Breast epithelium (tissue), 3 donors: ENCODE results near the gene DCAF15.

ENCODE experiments used
- CTCF ChIP-seq, 3 donors: fragments of 450-650 bp; IDR thresholded peaks; one replicate each; pipeline ENCODE4 v1.5.1; 2016 to 2017; ENCODE audit warnings: antibody characterized with exemption in 3 of 3, mild to moderate bottlenecking in 3 of 3, moderate library complexity in 3 of 3
- POLR2A ChIP-seq: fragments of 450-650 bp; IDR thresholded peaks from one replicate; pipeline ENCODE4 v1.6.1; 2016; ENCODE audit warnings: antibody characterized with exemption, mild to moderate bottlenecking, moderate library complexity

- TF ChIP-seq CTCF (IDR thresholded peaks at IDR 0.05), result no peak
- no peak for TF ChIP-seq POLR2A
Measured at GRCh38 chr19:13951043-13951442, 1.3 kb upstream of the DCAF15 start.
